ENCODE measurements around the gene AOC2.

- TF ChIP-seq MTA2 (IDR thresholded peaks at IDR 0.05; ENCODE audit: low read depth) (no peak), IRF5 (IDR thresholded peaks at IDR 0.05; ENCODE audit: borderline replicate concordance) (no peak), SMC3 (IDR thresholded peaks at IDR 0.05; ENCODE audit: borderline replicate concordance, low read length) (no peak), SPI1 (IDR thresholded peaks at IDR 0.05; ENCODE audit: borderline replicate concordance, insufficient read depth, low read depth, low read length) (no peak), EZH2 (IDR thresholded peaks at IDR 0.05; ENCODE audit: borderline replicate concordance, control insufficient read depth, low read depth, low read length) (no peak), CTCF (IDR thresholded peaks at IDR 0.05 in 2 of 3, conservative IDR thresholded peaks at IDR 0.05 in 1 of 3; ENCODE audit: control insufficient read depth in 2 of 3, extremely low read depth in 1 of 3, insufficient read depth in 1 of 3, low read depth in 3 of 3, low read length in 3 of 3) (no peak)
Measured at GRCh38 chr17:42865638-42866094, 21.3 kb downstream of the AOC2 start.

Measured in GM12878 (cell line).